ENCODE results near the gene LRBA.
"Not testable (repeated sequence)": the region's sequence is repeated elsewhere in the genome, so short reads cannot be mapped to it uniquely, and the experiment has no call there.

Gene LRBA

DNA sequence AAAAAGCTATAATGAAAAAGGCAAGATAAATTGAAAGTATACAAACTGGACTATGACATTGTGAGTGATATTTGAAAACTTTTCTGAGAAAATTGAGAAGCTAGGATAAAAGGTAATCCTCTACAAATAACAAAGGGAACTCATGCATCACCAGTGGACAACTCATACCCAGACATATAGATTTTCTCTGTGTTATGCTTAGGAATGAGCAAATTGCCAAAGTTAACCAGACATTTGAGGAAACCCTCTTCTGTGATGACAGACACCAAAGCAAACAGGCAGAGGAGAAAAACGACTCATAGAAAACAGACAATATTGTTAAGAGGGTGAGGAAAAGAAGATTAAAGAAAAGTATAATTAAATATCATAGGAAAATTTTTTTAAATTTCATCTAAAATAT is 246.6 kb downstream of the LRBA start:
- DNase-seq (ENCODE audit: extremely low read depth in 1 of 2, low read depth in 1 of 2) = no peak

DNA sequence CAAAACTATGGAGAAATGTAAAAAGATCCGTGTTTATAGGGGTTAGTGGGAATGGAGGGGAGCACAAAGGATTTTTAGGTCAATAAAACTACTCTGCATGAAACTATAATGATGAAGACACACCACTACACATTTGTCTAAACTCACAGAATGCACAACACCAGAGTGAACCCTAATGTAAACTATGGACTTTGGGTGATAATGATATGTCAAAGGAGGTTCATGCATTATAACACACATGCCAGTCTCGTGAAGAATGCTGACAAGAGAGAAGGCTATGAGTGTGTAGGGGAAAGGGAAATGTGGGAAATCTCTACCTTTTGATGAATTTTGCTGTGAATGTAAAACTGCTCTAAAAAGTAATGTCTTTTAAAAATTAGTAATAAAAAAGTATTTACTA is 249.9 kb downstream of the LRBA start:
- no peak for DNase-seq (ENCODE audit: extremely low read depth in 1 of 2, low read depth in 1 of 2)

DNA sequence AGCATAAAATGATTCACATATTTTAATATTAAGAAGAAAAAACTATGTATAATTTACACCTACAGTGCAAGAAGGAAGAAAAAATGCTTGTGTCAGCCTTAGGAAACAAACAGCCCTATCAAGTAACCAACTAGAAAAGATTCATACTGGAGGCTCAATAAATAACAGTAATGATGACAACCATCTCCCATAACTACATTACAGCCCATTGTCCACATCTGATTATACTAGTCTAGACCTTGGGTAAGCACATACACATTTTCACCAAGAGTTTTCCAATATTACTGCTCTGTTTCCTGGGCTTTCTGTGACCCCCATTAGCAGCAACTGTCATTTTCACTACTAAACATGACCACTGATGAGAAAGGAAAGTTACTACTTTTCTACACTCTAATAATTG is 263.4 kb downstream of the LRBA start:
- DNase-seq (ENCODE audit: extremely low read depth in 1 of 2, low read depth in 1 of 2) = no peak

DNA sequence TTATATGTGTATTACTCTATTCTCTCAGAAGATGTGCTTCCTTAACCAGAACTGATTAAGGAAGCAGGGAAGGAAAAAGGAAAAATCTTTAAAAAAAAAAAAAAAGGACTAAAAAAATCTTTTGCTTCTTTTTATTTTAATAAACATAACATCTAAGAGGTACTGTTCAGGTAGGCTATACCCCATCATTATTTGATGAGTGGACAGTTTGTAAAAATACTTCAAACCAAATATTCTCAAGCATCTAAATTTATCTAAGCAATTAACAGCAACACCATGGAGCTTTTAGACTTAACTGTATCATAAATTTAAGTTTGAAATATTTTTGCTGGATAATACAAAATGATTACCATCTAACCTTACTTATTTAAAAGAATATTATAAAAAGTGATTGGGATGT is 264.3 kb downstream of the LRBA start:
- DNase-seq (ENCODE audit: extremely low read depth in 1 of 2, low read depth in 1 of 2) = no peak

DNA sequence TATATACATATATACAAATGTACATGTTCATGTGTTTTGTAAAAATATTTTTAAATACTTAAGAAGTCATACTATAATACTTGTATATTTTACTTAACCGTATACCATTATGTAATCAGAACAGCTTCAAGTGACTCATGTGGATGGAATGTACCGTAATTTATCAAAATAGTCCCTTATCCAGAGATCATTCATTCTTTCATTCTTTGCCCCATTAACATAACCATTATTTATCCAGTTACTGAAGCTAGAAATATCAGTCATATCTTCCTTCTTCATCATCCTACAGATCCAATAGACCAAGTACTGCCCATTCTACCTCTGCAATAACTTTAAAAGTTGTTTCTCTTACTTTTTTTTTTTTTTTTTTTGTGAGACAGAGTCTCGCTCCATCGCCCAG is 268.9 kb downstream of the LRBA start:
- DNase-seq (ENCODE audit: extremely low read depth in 1 of 2, low read depth in 1 of 2) = no peak

DNA sequence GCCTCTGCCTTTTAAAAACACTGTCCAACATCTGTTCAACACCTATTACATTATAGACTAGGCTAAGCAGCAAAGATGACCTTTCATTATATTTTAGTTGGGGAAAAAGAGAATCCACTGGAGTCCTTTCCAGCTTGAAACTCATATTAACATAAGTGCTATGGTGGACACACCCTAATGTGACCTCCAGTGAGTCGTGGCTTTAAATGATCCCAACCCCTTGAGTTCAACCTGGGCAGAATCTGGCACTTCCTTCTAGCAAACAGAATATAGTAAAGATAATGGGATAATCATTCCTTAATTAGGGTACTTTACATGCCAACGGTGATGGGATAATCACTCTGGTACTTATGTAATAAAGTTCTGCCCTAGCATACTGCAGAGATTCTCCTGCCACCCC is 270.5 kb downstream of the LRBA start:
- no peak for DNase-seq (ENCODE audit: extremely low read depth in 1 of 2, low read depth in 1 of 2)

DNA sequence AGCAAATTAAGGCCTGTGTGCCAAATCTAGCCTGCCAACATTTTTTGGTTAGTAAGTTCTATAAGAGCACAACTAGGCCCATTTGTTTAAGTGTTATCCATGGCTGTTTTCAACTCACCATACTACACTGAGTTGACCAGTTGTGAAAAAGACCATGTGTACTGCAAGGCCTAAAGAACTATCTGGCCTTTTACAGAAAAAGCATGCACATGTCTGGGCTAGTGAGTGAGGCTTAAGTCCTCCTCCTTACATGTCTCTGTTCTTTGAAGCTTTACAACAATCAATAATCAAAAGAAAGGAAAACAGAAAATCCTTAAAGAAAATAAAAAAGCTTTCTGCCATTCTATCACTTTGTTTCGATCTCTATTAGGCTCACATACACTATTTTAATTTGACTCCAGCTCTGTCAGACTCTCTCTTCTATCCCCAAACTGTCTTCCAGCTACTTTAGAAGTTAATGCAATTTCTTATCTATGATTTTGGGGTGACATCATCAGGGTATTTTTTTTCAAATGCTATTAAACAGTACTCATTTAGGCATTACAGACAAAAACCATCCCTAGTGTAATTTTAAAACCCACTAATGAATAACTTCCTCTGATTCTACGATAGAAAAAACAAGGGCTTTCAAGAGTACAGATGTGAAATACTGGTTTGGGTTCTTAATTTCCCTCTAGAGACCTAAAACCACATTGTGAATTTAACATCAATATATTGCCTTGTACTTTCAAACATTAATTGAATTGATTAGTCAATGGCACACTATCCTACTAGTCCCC is 271.3 kb downstream of the LRBA start:
- DNase-seq (ENCODE audit: extremely low read depth in 1 of 2, low read depth in 1 of 2) = no peak

DNA sequence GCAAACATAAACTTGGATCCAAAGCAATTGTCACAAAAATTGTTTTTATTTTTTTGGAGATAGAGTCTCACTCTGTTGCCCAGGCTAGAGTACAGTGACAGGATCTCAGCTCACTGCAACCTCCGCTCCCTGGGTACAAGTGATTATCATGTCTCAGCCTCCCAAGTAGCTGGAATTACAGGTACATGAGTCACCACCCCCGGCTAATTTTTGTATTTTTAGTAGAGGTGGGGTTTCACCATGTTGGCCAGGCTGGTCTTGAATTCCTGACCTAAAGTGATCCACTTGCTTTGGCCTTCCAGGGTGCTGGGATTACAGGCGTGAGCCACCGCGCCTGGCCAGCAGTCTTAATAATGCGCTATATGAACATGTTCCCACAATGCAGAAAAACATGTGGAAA is 272.2 kb downstream of the LRBA start:
- not testable (repeated sequence) for DNase-seq (ENCODE audit: extremely low read depth in 1 of 2, low read depth in 1 of 2)

DNA sequence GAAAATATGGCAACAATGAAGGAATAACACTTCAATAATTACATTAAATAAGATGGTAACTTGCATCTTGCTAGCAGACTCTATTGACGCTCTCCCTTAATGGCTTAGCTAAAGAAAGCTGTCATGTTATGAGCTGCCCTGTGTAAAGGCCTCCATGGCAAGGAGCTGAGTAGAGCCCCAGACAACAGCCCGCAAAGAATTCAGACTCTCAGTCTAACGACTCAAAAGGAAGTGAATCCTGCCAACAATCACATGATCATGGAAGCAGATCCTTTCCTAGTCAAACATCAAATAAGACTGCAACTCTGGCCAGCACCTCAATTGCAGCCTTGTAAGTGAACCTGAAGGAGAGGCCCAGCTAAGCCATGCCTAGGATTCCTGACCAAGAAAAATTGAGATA is 275.5 kb downstream of the LRBA start:
- no peak for DNase-seq (ENCODE audit: extremely low read depth in 1 of 2, low read depth in 1 of 2)

DNA sequence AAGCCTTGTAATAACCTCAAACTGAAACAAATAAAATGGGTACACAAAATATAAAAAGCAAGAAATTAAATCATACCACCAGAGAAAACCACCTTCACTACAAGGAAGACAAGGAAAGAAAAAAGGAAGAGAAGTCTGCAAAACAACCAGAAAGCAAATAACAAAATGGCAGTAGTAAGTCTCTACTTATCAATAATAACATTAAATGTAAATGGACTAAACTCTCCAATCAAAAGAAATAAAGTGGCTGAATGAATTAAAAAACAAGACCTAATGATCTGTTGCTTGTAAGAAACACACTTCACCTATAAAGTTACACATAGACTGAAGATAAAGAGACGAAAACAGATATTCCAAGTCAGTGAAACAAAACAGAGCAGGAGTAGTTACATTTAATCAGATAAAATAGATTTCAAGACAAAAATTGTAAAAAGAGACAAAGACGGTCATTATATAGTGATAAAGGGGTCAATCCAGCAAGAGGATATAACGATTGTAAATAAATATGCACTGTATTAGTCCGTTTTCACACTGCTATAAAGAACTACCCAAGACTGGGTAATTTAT is 289.0 kb downstream of the LRBA start:
- DNase-seq (ENCODE audit: extremely low read depth in 1 of 2, low read depth in 1 of 2) = no peak

DNA sequence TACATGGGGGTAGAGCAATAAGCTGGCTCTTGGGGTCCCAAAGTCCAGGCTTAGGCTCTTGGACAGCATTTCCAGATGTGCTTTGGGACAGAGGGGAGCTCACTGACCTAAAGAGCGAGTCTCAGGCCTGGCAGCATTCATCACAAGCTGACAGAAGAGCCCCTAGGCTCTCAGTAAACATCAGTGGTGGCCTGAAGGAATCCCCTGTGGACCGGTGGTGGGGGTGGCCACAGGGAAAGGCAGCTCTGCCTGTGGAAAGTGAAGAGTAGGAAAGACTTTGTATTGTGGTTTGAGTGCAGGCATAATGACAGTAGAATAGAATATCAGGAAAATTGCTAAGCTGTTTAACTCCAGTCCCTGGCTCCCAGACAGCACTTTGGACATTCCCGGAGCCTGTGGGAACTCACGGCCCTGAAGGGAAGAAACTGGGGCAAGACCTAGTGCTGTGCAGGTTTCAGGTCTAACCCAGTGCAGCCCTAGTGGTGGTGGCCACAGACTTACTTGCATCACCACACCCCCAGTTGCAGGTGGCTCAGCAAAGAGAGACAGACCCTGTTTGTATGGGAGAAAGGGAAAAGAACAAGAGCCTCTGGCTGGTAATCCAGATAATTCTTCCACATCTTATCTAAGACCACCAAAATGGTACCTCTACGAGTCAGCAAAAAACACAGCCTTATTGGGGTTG is 291.2 kb downstream of the LRBA start:
- no peak for DNase-seq (ENCODE audit: extremely low read depth in 1 of 2, low read depth in 1 of 2)

DNA sequence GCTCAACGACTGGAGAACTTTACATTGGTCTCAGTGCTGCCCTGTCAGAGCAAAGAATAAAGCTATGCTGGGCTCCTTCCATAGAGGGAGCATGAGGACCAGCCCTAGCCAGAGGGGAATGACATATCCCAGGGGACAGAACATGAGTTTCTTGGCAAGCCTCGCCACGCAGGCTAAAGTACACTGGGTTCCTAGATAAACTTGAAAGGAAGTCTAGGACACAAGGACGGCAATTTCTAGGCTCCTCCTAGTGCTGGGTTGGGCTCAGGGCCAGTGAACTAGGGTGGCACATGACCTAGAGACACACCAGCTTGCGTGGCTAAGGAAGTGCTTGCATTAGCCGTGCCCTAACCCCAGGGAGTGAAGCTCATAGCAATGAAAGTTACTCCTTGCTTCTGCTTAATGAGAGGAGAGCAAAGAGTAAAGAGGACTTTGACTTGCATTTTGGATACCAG is 292.1 kb downstream of the LRBA start:
- DNase-seq (ENCODE audit: extremely low read depth in 1 of 2, low read depth in 1 of 2) = no peak

DNA sequence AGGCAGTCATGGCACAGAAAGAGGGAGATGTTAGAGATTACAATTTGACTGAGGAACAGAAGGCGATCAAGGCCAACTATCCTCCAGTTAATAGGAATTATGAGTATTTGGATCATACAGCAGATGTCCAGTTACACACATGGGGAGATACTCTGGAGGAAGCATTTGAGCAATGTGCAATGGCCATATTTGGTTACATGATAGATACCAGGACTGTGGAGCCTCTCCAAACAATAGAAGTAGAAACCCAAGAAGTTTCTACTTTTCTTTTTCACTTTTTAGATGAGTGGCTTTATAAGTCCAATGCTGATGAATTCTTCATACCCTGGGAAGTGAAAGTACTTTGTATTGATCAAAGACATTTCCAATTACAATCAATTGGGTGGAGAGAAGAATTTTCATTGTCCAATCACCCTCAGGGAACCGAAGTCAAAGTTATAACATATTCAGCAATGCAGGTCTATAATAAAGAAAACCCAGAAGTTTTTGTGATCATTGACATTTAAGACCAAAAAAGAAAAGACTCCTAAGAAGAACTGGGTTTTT is 294.0 kb downstream of the LRBA start:
- no peak for DNase-seq (ENCODE audit: extremely low read depth in 1 of 2, low read depth in 1 of 2)

DNA sequence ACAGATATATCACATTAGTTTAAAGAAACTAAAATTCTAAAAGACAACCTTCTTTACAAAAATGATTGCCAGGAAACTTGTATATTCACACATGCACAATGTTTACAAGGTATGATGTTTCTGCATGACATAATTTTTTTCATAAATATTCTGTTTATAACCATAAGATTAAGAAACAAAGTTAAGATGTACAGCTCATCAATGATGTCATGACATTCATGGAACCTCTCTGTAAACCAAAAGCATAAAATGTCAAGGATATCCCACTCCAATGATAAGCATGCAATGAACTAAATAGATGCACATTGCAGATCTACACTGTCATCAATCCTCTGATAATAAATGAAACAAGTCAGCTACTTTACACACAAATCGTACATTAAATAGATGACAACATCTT is 297.1 kb downstream of the LRBA start:
- DNase-seq (ENCODE audit: extremely low read depth in 1 of 2, low read depth in 1 of 2) = no peak

DNA sequence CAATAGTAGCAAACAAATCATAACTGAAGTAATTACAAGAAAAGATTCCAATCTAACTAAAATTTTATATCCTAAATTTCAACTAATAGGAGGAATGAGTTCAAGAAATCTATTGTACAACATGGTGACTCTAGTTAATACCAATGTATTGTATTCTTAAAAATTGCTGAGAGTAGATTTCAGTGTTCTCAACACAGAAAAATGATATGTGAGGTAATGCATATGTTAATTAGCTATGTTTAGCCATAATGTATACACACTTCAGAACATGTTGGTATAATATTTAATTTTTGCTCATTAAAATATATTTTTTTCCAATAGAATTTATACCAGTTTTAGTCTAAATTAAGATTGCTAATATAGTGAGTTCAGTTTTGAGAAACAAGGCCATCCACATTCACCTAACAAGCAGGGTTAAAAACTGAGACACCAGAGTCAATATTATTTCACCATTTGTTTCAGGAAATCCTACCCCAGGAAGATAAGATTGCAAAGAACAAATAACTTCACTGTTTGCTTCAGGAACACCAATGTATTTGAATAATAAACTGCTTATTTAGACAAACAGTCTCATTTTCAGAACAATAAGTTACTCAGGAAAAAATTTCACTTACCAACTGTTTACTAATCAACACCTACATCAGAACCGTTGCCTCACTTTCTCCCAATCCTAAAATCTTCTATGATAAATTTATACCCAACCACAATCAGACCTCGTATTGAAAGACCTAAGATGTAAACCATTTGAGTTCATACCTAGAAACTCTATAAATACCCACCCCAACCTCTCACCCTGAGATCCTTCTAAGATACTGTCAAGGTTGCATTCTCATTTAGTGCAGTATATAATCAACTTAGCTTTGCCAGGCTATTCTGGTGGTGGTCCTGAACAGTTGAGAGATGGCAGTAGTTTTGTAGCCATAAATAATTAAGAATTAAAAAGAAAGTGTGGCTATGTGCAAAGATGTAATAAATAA is 300.3 kb downstream of the LRBA start:
- DNase-seq (ENCODE audit: extremely low read depth in 1 of 2, low read depth in 1 of 2) = no peak

DNA sequence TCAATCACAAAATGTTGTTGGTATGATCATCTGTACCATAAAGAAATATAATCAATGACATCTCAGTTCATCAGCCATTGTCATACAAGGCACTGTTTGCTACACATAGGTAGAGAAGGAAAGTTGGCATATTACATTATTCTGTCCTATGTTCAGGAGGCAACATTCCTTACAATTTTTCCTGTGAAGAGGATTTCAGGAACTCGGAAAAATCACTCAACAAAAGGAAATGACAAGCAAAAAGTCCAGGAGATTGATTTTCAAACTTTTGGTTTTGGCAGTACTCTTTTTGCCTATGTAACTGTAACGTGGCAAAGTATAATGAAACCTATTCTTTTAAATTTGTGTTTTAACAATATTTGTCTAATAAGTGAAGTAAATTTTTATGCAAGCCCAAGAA is 301.8 kb downstream of the LRBA start:
- no peak for DNase-seq (ENCODE audit: extremely low read depth in 1 of 2, low read depth in 1 of 2)

DNA sequence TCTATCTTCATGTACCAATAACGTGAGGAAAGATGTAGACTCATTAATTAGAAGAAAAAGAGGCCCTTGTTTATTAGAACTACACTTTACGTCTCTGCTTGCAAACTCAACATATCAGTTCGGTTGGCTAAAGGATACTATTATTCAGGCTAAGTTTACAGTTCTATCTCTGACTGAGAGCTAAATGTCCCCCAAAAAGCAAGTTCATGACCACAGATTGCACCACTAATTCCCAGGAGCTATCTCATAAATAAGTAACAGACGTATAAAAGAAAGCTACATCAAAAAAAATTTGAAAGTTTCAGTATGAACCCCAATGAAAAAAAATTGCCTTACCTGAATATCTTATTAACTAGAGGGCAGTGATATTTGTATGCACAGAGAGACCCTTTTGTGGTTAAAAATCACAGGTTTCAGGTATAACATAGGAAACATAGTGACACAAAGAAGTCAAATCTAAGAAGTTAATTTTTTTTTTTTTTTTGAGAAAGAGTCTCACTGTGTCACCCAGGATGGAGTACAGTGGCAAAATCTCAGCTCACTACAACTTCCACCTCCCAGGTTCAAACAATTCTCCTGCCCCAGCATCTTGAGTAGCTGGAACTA is 304.2 kb downstream of the LRBA start:
- DNase-seq (ENCODE audit: extremely low read depth in 1 of 2, low read depth in 1 of 2) = no peak

DNA sequence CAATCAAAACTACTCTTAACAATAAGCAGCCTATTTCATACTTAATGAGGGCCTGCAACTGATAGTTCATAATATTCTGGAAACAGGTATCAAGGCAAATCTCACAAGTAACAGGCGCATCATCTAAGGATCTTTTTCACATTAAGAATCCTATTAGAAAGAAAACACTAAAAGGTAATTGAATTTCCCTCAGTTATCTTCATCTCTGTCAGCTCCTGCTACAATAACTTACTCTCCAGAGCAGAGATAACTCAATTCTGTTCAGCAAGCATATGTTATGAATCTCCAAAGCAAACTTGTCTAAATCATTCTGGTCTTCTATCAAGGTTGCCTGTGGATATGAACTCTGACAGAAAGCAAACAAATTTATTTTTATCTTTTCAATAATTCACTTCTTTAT is 307.1 kb downstream of the LRBA start:
- no peak for DNase-seq (ENCODE audit: extremely low read depth in 1 of 2, low read depth in 1 of 2)

DNA sequence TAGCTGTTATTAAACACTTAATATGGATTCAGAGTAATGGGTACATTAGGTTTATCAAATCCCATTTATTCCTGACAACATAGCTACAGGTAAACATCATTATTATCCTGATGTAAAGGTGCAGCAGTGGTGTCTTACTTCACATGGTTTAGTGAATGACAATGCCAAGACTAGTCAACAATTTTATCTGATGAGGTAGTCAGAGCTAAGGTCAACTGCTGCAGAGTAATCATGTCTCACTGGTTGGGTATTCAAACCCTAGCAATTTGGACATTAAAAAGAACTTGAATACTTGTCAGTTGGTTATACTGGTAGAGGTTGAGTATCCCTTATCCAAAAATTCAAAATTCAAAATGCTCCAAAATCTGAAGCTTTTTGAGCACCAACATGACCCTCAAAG is 315.5 kb downstream of the LRBA start:
- DNase-seq (ENCODE audit: extremely low read depth in 1 of 2, low read depth in 1 of 2) = no peak

DNA sequence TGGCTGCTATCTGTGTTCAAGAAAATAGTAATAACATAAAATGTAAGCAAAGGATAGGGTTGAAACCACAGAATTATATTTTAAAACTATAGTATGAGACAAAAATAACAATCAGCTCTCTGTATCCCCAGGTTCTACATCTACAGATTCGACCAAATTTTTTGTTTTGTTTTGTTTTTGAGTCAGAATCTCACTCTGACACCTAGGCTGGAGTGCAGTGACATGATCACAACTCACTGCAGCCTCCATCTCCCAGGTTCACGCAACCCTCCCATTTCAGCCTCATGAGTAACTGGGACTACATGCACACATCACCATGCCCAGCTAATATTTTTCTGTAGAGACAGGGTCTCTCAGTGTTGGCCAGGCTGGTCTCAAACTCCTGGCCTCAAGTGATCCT is 319.9 kb downstream of the LRBA start:
- no peak for DNase-seq (ENCODE audit: extremely low read depth in 1 of 2, low read depth in 1 of 2)
